Measurements from ENCODE around the gene CCDC77. TPM values are rescaled to one million over a fixed set of nuclear protein-coding genes. Genes with fewer than 3 reads are reported as not detected.

The CCDC77 gene
- total RNA-seq, 1 experiment from 2014 or later, result 12.3 TPM

- TF ChIP-seq REST (IDR thresholded peaks at IDR 0.05; ENCODE audit: low read depth) (no peak), SRF (IDR thresholded peaks at IDR 0.05; ENCODE audit: low read depth) (peak; percentile 92), FOSL1 (IDR thresholded peaks at IDR 0.05; ENCODE audit: low read depth) (no peak), ZFX (IDR thresholded peaks at IDR 0.05) (peak; percentile 22; the same call in 1 of the 2 replicates), POLR2A (IDR thresholded peaks at IDR 0.05; ENCODE audit: borderline replicate concordance, extremely low read depth, insufficient read depth, insufficient read length) (peak; percentile 64), ELF1 (IDR thresholded peaks at IDR 0.05; ENCODE audit: borderline replicate concordance, low read depth) (peak; percentile 79), RAD21 (IDR thresholded peaks at IDR 0.05; ENCODE audit: low read depth) (no peak)
These were observed 12.0 kb upstream of the CCDC77 start, which contains the start of gene KDM5A (continued) for GRCh38 chr12:389142-390096.

- Histone ChIP-seq H3K4me2 (ENCODE audit: low read length) (peak overlapping the region; percentile 87), H2AFZ (ENCODE audit: low read depth, low read length, poor library complexity, severe bottlenecking) (peak overlapping the region; percentile 79), H3K36me3 (ENCODE audit: control insufficient read depth in 1 of 2, insufficient read depth in 2 of 2, low read length in 2 of 2) (no peaks in the 10 kb centered on the region), H3K9ac (ENCODE audit: low read length) (no peak overlapping the region; the same call in 1 of the 2 replicates), H3K9me2 (ENCODE audit: insufficient read depth) (no peaks in the 10 kb centered on the region), H3K4me1 (ENCODE audit: control insufficient read depth in 1 of 2, insufficient read depth in 2 of 2, low read length in 2 of 2) (peaks cover 0 to 14% of the 10 kb centered on the region in 2 experiments; a peak in 2 of 4 replicates), H4K20me1 (ENCODE audit: insufficient read depth) (no peaks in the 10 kb centered on the region), H3K79me2 (ENCODE audit: insufficient read depth, low read length) (peaks cover 6% of the 10 kb centered on the region; the same call in 1 of the 2 replicates), H3K4me3 (replicated peaks in 1 of 2; ENCODE audit: low read depth in 1 of 2, low read length in 2 of 2) (peak overlapping the region; percentile 71 to 84), H3K27me3 (ENCODE audit: insufficient read depth, low read length) (no peaks in the 10 kb centered on the region), H3K9me3 (ENCODE audit: control insufficient read depth in 1 of 2, insufficient read depth in 1 of 2, low read depth in 1 of 2, low read length in 2 of 2) (no peaks in the 10 kb centered on the region), H3K27ac (ENCODE audit: low read depth, low read length) (no peak overlapping the region)
- BruUV-seq (replicated peaks), result no TSS peak
- ChIA-PET CTCF (interaction anchor here (1.2 to 1.3 kb wide), 2 partner anchors 10 to 42 kb away, joined by 3 to 4 read pairs; no protein-coding TSS in a partner anchor), RAD21 (ENCODE audit: low non-redundant PET in 1 of 2, low total read pairs in 2 of 2, uncharacterized antibody in 2 of 2, unreplicated experiment in 2 of 2) (no interaction called here), POLR2A (interaction anchor here (1.0 to 2.3 kb wide), 2 partner anchors 9 to 11 kb away, joined by 3 to 11 read pairs; partner anchors contain the start of gene KDM5A)
- intact Hi-C loops (cut with micrococcal nuclease), result no loop called here
- TF ChIP-seq POLR2A (IDR thresholded peaks at IDR 0.05; ENCODE audit: borderline replicate concordance, extremely low read depth, insufficient read depth, insufficient read length), result no peak
- no peak for TF ChIP-seq ZBTB33 (IDR thresholded peaks at IDR 0.05; ENCODE audit: extremely low read depth, insufficient replicate concordance, low read length)
- no peak for TF ChIP-seq EGR1 (IDR thresholded peaks at IDR 0.05; ENCODE audit: low read depth)
- no peak for TF ChIP-seq ATF3 (IDR thresholded peaks at IDR 0.05)
- TF ChIP-seq TCF7L2 (IDR thresholded peaks at IDR 0.05; ENCODE audit: borderline replicate concordance, extremely low read depth, insufficient read depth, insufficient read length), result no peak
- TF ChIP-seq ZNF274 (IDR thresholded peaks at IDR 0.05; ENCODE audit: low read depth, low read length), result no peak
- no peak for TF ChIP-seq ZFX (IDR thresholded peaks at IDR 0.05)
- TF ChIP-seq CBX3 (IDR thresholded peaks at IDR 0.05; ENCODE audit: low read depth), result no peak
- TF ChIP-seq FOSL1 (IDR thresholded peaks at IDR 0.05; ENCODE audit: low read depth), result no peak
- TF ChIP-seq MAX (IDR thresholded peaks at IDR 0.05), result no peak
- peak; percentile 6 for ATAC-seq
- DNase-seq (ENCODE audit: low read depth, low spot score), result no peak
These were observed 616 bp upstream of the CCDC77 start for GRCh38 chr12:400828-401227.

Measured in HCT116 (cell line).